ENCODE data around the gene TUBB8.
"Not testable (repeated sequence)": the region's sequence is repeated elsewhere in the genome, so short reads cannot be mapped to it uniquely, and the experiment has no call there.

TUBB8 gene

DNA sequence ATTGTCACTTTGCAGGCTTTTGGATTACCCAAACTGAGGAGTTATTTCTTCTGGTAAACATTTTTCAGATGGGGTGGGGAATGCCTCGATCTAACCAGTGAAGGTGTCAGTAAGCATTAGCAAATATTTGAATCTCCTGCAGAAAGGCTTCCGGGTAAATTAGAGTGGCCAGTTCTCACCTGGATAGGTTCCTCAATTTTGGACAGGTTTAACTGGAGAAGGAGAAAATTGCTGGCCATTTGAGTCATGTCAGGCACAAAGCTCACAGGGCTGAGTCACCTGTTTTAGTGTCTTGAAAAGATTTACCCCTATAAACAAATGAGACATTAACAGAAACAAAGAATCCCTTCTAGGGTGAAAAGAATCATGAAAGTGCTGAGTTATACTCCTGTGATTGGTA is 830 bp upstream of the TUBB8 start:
- not testable (repeated sequence) for H3K36me3 ChIP-seq (ENCODE audit: control insufficient read depth, insufficient read depth, low read length); H3K4me1 ChIP-seq (ENCODE audit: control insufficient read depth, insufficient read depth, low read length); H3K27me3 ChIP-seq (ENCODE audit: control insufficient read depth, insufficient read depth, low read length); H3K27ac ChIP-seq (ENCODE audit: low read length); H3K4me3 ChIP-seq (ENCODE audit: low read length); DNase-seq (ENCODE audit: low read depth, low spot score); H3K9me3 ChIP-seq (ENCODE audit: control insufficient read depth, insufficient read depth, low read length)
- no CpG with 5 or more reads among the region's 2 CpGs for WGBS (ENCODE audit: insufficient coverage, insufficient read length)

DNA sequence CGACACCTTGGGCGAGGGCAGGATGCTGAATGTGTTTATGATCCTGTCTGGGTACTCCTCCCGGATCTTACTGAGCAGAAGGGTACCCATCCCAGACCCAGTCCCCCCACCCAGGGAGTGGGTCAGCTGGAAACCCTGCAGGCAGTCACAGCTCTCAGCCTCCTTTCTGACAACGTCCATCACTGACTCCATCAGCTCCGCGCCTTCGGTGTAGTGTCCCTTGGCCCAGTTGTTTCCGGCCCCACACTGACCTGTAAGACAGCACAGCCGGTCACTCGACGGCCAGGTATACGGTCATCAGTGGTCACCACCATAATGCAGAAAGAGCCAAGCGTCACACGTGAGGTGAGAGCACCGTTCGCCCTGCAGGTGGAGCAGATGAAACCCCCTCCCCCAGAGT is 1.2 kb downstream of the TUBB8 start:
- not testable (repeated sequence) for DNase-seq (ENCODE audit: low read depth, low spot score); H3K36me3 ChIP-seq (ENCODE audit: control insufficient read depth, insufficient read depth, low read length); H3K9me3 ChIP-seq (ENCODE audit: control insufficient read depth, insufficient read depth, low read length); H3K27ac ChIP-seq (ENCODE audit: low read length); H3K4me1 ChIP-seq (ENCODE audit: control insufficient read depth, insufficient read depth, low read length); H3K27me3 ChIP-seq (ENCODE audit: control insufficient read depth, insufficient read depth, low read length); H3K4me3 ChIP-seq (ENCODE audit: low read length)
- WGBS (ENCODE audit: insufficient coverage, insufficient read length), result no CpG with 5 or more reads among the region's 16 CpGs

DNA sequence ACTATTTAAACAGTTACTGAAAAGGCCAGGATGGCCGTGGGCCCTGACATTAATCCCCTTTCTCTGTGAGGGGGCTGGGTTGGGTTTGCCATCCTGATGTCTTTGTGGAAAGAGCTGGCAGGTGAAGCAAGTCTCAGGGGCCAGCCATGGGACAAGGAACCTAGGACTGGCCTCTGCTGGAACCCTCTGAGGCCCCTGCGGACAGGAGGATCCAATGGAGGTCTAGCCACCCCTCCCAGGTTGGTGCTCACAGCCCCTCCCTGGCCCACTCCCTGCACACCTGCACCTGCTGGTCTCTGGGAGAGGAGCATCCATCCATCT is 35.8 kb downstream of the TUBB8 start:
- not testable (repeated sequence) for DNase-seq (ENCODE audit: low read depth, low spot score); H3K9me3 ChIP-seq (ENCODE audit: control insufficient read depth, insufficient read depth, low read length); H3K4me1 ChIP-seq (ENCODE audit: control insufficient read depth, insufficient read depth, low read length); H3K36me3 ChIP-seq (ENCODE audit: control insufficient read depth, insufficient read depth, low read length); H3K27ac ChIP-seq (ENCODE audit: low read length); H3K27me3 ChIP-seq (ENCODE audit: control insufficient read depth, insufficient read depth, low read length); H3K4me3 ChIP-seq (ENCODE audit: low read length)
- WGBS (ENCODE audit: insufficient coverage, insufficient read length), result no CpG with 5 or more reads among the region's 2 CpGs

GRCh38 chr10:12444-13314 is 36.4 kb downstream of the TUBB8 start:
- H3K36me3 ChIP-seq (ENCODE audit: control insufficient read depth, insufficient read depth, low read length); H3K27me3 ChIP-seq (ENCODE audit: control insufficient read depth, insufficient read depth, low read length); H3K4me1 ChIP-seq (ENCODE audit: control insufficient read depth, insufficient read depth, low read length); H3K27ac ChIP-seq (ENCODE audit: low read length); H3K4me3 ChIP-seq (ENCODE audit: low read length); DNase-seq (ENCODE audit: low read depth, low spot score); H3K9me3 ChIP-seq (ENCODE audit: control insufficient read depth, insufficient read depth, low read length): not testable (repeated sequence)
- no CpG with 5 or more reads among the region's 15 CpGs for WGBS (ENCODE audit: insufficient coverage, insufficient read length)

DNA sequence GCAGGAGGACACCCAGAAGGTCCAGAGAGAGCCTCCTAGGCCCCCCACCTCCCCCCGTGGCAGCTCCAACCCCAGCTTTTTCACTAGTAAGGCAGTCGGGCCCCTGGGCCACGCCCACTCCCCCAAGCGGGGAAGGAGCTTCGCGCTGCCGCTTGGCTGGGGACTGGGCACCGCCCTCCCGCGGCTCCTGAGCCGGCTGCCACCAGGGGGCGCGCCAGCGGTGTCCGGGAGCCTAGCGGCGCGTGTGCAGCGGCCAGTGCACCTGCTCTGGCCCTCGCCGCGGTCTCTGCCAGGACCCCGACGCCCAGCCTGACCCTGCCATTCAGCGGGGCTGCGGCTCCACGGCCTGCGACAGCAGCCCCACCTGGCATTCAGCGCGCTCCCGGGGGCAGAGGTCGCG is 37.8 kb downstream of the TUBB8 start:
- H3K9me3 ChIP-seq (ENCODE audit: control insufficient read depth, insufficient read depth, low read length); DNase-seq (ENCODE audit: low read depth, low spot score); H3K4me1 ChIP-seq (ENCODE audit: control insufficient read depth, insufficient read depth, low read length); H3K36me3 ChIP-seq (ENCODE audit: control insufficient read depth, insufficient read depth, low read length); H3K4me3 ChIP-seq (ENCODE audit: low read length); H3K27me3 ChIP-seq (ENCODE audit: control insufficient read depth, insufficient read depth, low read length); H3K27ac ChIP-seq (ENCODE audit: low read length): not testable (repeated sequence)
- WGBS (ENCODE audit: insufficient coverage, insufficient read length), result no CpG with 5 or more reads among the region's 33 CpGs

DNA sequence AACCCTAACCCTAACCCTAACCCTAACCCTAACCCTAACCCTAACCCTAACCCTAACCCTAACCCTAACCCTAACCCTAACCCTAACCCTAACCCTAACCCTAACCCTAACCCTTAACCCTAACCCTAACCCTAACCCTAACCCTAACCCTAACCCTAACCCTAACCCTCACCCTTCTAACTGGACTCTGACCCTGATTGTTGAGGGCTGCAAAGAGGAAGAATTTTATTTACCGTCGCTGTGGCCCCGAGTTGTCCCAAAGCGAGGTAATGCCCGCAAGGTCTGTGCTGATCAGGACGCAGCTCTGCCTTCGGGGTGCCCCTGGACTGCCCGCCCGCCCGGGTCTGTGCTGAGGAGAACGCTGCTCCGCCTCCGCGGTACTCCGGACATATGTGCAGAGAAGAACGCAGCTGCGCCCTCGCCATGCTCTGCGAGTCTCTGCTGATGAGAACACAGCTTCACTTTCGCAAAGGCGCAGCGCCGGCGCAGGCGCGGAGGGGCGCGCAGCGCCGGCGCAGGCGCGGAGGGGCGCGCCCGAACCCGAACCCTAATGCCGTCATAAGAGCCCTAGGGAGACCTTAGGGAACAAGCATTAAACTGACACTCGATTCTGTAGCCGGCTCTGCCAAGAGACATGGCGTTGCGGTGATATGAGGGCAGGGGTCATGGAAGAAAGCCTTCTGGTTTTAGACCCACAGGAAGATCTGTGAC is 38.7 kb downstream of the TUBB8 start:
- H3K9me3 ChIP-seq (ENCODE audit: control insufficient read depth, insufficient read depth, low read length); H3K36me3 ChIP-seq (ENCODE audit: control insufficient read depth, insufficient read depth, low read length); H3K4me1 ChIP-seq (ENCODE audit: control insufficient read depth, insufficient read depth, low read length); H3K27ac ChIP-seq (ENCODE audit: low read length); H3K4me3 ChIP-seq (ENCODE audit: low read length); DNase-seq (ENCODE audit: low read depth, low spot score); H3K27me3 ChIP-seq (ENCODE audit: control insufficient read depth, insufficient read depth, low read length): not testable (repeated sequence)
- no CpG with 5 or more reads among the region's 42 CpGs for WGBS (ENCODE audit: insufficient coverage, insufficient read length)

All from iPS DF 6.9 (cell line).